ENCODE data around the gene VEGFB.

DNA sequence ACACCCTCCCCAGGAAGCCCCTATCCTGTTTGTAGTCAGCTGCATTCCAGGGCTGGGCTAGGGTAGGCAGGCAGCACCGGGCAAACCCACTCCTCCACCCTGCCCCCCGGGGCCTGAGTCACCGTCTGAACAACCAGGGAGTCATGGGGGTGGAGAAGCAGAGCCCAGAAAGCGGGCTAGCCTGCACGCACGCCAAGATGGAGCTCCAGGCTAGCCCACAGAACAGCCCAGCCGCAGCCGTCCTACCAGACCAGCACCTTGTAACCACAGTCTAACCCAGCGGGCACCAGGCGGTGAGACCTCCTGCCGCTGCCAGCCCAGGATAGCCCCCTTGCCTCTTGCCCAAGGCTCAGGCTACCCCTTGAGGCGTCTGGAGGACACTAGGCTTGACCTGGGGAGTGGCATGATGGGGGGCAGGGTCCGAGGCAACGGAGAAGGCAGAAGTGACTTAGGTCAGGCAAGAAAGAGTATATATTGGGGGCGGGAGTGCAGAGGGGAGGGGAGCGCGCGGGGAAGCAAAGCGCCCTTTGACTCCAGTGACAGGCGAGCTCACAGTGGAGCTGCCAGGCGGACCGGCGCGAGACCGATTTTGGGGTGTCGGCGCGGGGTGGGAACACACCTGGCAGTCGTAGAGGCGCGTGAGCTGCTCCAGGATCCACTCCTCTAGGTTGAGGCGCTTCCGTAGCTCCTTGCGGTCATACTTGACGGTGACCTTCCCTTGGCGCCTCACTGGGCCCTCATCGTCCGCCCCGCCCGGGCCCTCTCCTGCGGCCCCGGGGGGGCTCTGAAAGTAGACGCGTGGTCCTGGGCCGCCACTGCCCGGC lies 11.6 kb downstream of the VEGFB start:
- TF ChIP-seq CTCF (IDR thresholded peaks at IDR 0.05): no peak
- no peak for TF ChIP-seq POLR2A (IDR thresholded peaks at IDR 0.05; ENCODE audit: low read depth)
